Smooth muscle cell (in vitro differentiated cells): Measurements from ENCODE around the gene TRAPPC2. TPM values are rescaled to one million over a fixed set of nuclear protein-coding genes. Genes with fewer than 3 reads are reported as not detected.

Experiments
- DNase-seq: peaks from one replicate; lab custom pipeline; 2025; ENCODE audit not compliant: unreplicated experiment; lab: John Stamatoyannopoulos, UW
- H2AFZ ChIP-seq: fragments of 200-600 bp; sonication (generic); 2 replicates; pipeline ENCODE4 v1.6.0; 2016; ENCODE audit warnings: antibody characterized with exemption, low read depth, mild to moderate bottlenecking
- H3F3A ChIP-seq: fragments of 200-600 bp; sonication (generic); 2 replicates; pipeline ENCODE4 v1.6.0; 2017; ENCODE audit warnings: antibody characterized with exemption, low read depth
- H3K27ac ChIP-seq: fragments of 200-600 bp; sonication (generic); 2 replicates; pipeline ENCODE4 v1.5.1; 2016; ENCODE audit warnings: low read depth, mild to moderate bottlenecking
- H3K27me3 ChIP-seq: fragments of 200-600 bp; sonication (generic); 2 replicates; pipeline ENCODE4 v1.6.1; 2016; ENCODE audit warnings: low read depth, mild to moderate bottlenecking
- H3K36me3 ChIP-seq: fragments of 200-600 bp; sonication (generic); 2 replicates; pipeline ENCODE4 v1.5.1; 2016; ENCODE audit warnings: low read depth
- H3K4me1 ChIP-seq: fragments of 200-600 bp; sonication (generic); 2 replicates; pipeline ENCODE4 v1.5.1; 2016; ENCODE audit warnings: low read depth
- H3K4me2 ChIP-seq: fragments of 200-600 bp; sonication (generic); 2 replicates; pipeline ENCODE4 v1.6.0; 2016; ENCODE audit warnings: mild to moderate bottlenecking
- H3K4me3 ChIP-seq: fragments of 200-600 bp; sonication (generic); 2 replicates; pipeline ENCODE4 v1.5.1; 2016; ENCODE audit warnings: mild to moderate bottlenecking
- H3K79me2 ChIP-seq: fragments of 200-600 bp; sonication (generic); 2 replicates; pipeline ENCODE4 v1.6.0; 2016; ENCODE audit warnings: low read depth, mild to moderate bottlenecking
- H3K9ac ChIP-seq: fragments of 200-600 bp; sonication (generic); 2 replicates; pipeline ENCODE4 v1.6.0; 2016; ENCODE audit warnings: low read depth
- H3K9me3 ChIP-seq: fragments of 200-600 bp; sonication (generic); replicated peaks from 2 replicates; pipeline ENCODE4 v1.5.1; 2016; ENCODE audit warnings: low read depth
- H4K20me1 ChIP-seq: fragments of 200-600 bp; sonication (generic); 2 replicates; pipeline ENCODE4 v1.6.0; 2016; ENCODE audit warnings: low read depth
- CTCF ChIP-seq: fragments of 200-600 bp; sonication (generic); IDR thresholded peaks from 2 replicates; pipeline ENCODE4 v1.5.1; 2017; ENCODE audit warnings: borderline replicate concordance, mild to moderate bottlenecking, antibody characterized with exemption; ENCODE audit not compliant: insufficient read depth, poor library complexity, severe bottlenecking
- WGBS: methylation state at CpG from one replicate; pipeline ENCODE4 v1.1.7; 2016; ENCODE audit warnings: low lambda C conversion rate; 5-methylcytosine and 5-hydroxymethylcytosine counted together
- polyA plus RNA-seq: library from polyadenylated mRNA; unstranded; fragments of >200 nt; fragmentation: Nextera tagmentation; extraction: Ambion mirVana; gene quantifications from 2 replicates; pipeline ENCODE4 v1.2.1, GENCODE V29; 2016
- total RNA-seq: library from RNA; depleted of rRNA; stranded (reverse); fragments of >200 nt; gene quantifications from 2 replicates; pipeline ENCODE4 v1.2.3, GENCODE V29; 2014

Gene TRAPPC2
- total and polyA plus RNA-seq, 2 experiments from 2014 or later = 6.1 to 9.5 TPM

GRCh38 chrX:13662355-13662791 lies 72.0 kb downstream of the TRAPPC2 start:
- Histone ChIP-seq H3K9ac (peak overlapping the region; percentile 40), H4K20me1 (no peaks in the 10 kb centered on the region), H3K9me3 (no peaks in the 10 kb centered on the region), H2AFZ (no peak overlapping the region), H3K79me2 (no peaks in the 10 kb centered on the region), H3K27me3 (no peaks in the 10 kb centered on the region), H3K27ac (peak overlapping the region; percentile 78), H3K4me2 (peak overlapping the region; percentile 76), H3K4me3 (peak overlapping the region; percentile 21), H3K4me1 (no peaks in the 10 kb centered on the region), H3K36me3 (no peaks in the 10 kb centered on the region), H3F3A (no peaks in the 10 kb centered on the region)
- TF ChIP-seq CTCF = no peak
- 44% methylated on average over 6 of the region's 6 CpGs for whole genome bisulfite sequencing
- DNase-seq = no peak

Other genes starting within 250 kb of the TRAPPC2 start
- gene EGFL6, start 165.0 kb downstream of the TRAPPC2 start, total RNA-seq = 213 and 365 TPM in 2 replicates
- 194 and 350 TPM in 2 replicates for gene EGFL6, start 165.0 kb downstream of the TRAPPC2 start, polyA plus RNA-seq
- 2.5 and 2.6 TPM in 2 replicates for gene TCEANC, start 81.5 kb downstream of the TRAPPC2 start, total RNA-seq
- gene TCEANC, start 81.5 kb downstream of the TRAPPC2 start, polyA plus RNA-seq = 1.2 and 1.9 TPM in 2 replicates
- 25.8 and 42.3 TPM in 2 replicates for gene RAB9A, start 45.5 kb downstream of the TRAPPC2 start, total RNA-seq
- gene RAB9A, start 45.5 kb downstream of the TRAPPC2 start, polyA plus RNA-seq = 22.1 and 31.5 TPM in 2 replicates
- gene OFD1, start 128 bp upstream of the TRAPPC2 start, total RNA-seq = 14.4 and 17.6 TPM in 2 replicates
- 12.5 and 23.0 TPM in 2 replicates for gene OFD1, start 128 bp upstream of the TRAPPC2 start, polyA plus RNA-seq
- 17.1 and 20.3 TPM in 2 replicates for gene GPM6B, start 82.5 kb upstream of the TRAPPC2 start, total RNA-seq
- 22.5 and 33.4 TPM in 2 replicates for gene GPM6B, start 82.5 kb upstream of the TRAPPC2 start, polyA plus RNA-seq